Astrocyte (in vitro differentiated cells and primary cell): ENCODE measurements around the gene CCL23.

Experiments
- EZH2 ChIP-seq: IDR thresholded peaks from 2 replicates; pipeline ENCODE4 v1.6.1; 2012; ENCODE audit warnings: mild to moderate bottlenecking, low read length, inconsistent platforms; ENCODE audit not compliant: insufficient read depth
- TF ChIP-seq, protein P1 (sequence below): IDR thresholded peaks from 2 replicates; pipeline ENCODE4 v1.5.1; 2011; ENCODE audit warnings: low read depth, mild to moderate bottlenecking, inconsistent platforms, low read length, moderate library complexity; ENCODE audit not compliant: insufficient read depth

DNA sequence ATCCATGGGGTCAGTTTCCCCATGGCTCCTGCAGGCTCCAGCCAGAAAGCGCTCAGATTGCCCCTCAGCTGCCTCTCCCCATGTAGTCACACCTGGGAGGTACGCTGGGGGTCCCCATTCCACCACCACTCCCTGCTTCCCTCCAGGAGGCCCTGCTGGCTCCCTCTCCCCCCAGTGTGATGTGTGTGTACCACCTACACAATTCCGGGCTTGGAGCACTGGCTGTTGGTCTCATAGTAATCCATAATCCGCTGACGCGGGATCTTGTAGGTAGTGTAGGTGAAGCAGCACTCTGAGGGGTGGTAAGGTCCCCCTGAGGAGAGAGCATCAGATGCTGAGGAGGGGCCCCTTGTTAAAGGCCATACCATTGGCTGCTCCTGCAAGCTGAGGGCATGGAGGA is 33.6 kb downstream of the CCL23 start:
- TF ChIP-seq, protein P1, sequence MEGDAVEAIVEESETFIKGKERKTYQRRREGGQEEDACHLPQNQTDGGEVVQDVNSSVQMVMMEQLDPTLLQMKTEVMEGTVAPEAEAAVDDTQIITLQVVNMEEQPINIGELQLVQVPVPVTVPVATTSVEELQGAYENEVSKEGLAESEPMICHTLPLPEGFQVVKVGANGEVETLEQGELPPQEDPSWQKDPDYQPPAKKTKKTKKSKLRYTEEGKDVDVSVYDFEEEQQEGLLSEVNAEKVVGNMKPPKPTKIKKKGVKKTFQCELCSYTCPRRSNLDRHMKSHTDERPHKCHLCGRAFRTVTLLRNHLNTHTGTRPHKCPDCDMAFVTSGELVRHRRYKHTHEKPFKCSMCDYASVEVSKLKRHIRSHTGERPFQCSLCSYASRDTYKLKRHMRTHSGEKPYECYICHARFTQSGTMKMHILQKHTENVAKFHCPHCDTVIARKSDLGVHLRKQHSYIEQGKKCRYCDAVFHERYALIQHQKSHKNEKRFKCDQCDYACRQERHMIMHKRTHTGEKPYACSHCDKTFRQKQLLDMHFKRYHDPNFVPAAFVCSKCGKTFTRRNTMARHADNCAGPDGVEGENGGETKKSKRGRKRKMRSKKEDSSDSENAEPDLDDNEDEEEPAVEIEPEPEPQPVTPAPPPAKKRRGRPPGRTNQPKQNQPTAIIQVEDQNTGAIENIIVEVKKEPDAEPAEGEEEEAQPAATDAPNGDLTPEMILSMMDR, result no peak
- TF ChIP-seq EZH2, result no peak
